ENCODE data around the gene EME1. TPM values are rescaled to one million over a fixed set of nuclear protein-coding genes. Genes with fewer than 3 reads are reported as not detected.

Gene EME1
- total and polyA plus RNA-seq, 2 of the 8 experiments (the other 6 are each of a cell fraction or from before 2014, with no cell fraction given), result 13.9 to 16.3 TPM

GRCh38 chr17:50421308-50422051, 48.5 kb downstream of the EME1 start (continued):
- no peak for TF ChIP-seq POU5F1 (IDR thresholded peaks at IDR 0.05; ENCODE audit: low read depth, low read length)
- no peak for TF ChIP-seq FOSL1 (IDR thresholded peaks at IDR 0.05; ENCODE audit: insufficient read depth, low read depth, low read length)
- no peak for TF ChIP-seq CHD2 (IDR thresholded peaks at IDR 0.05; ENCODE audit: low read length)
- TF ChIP-seq ZNF274 (IDR thresholded peaks at IDR 0.05; ENCODE audit: borderline replicate concordance, extremely low read depth, low read length), result no peak
- no peak for TF ChIP-seq EP300 (IDR thresholded peaks at IDR 0.05; ENCODE audit: borderline replicate concordance in 1 of 2, low read depth in 2 of 2, low read length in 2 of 2)
- no peak for TF ChIP-seq CREB1 (IDR thresholded peaks at IDR 0.05)
- no peak for TF ChIP-seq CEBPB (IDR thresholded peaks at IDR 0.05; ENCODE audit: low read depth, low read length)
- TF ChIP-seq TAF7 (optimal IDR thresholded peaks at IDR 0.05; ENCODE audit: borderline replicate concordance, low read depth, low read length), result no peak
- TF ChIP-seq POLR2A (IDR thresholded peaks at IDR 0.05; ENCODE audit: control extremely low read depth in 1 of 2, low read depth in 2 of 2, low read length in 2 of 2), result no peak
- no peak for TF ChIP-seq BRCA1 (IDR thresholded peaks at IDR 0.05; ENCODE audit: low read depth, low read length)
- TF ChIP-seq E2F6 (IDR thresholded peaks at IDR 0.05), result no peak

Measured in H1 (cell line).